Left lung (tissue), 10 donors: ENCODE measurements around the gene PICK1. TPM values are rescaled to one million over a fixed set of nuclear protein-coding genes. Genes with fewer than 3 reads are reported as not detected.
A peak's percentile ranks its signal among the peaks of the same experiment; 100 is the strongest.

Source experiments
- ATAC-seq: fragments of 200-7000 bp; cut with Tn5 transposase; one replicate; pipeline ENCODE4 v1.9.1; 2020; ENCODE audit warnings: moderate library complexity
- DNase-seq, 4 donors: peaks; one replicate each; pipeline ENCODE4 v3.0.0-alpha.2; 2013 to 2020
- H3K27ac ChIP-seq, 2 donors: fragments of 200-600 bp; sonication (generic) in 1 of 2; one replicate each; pipeline versions ENCODE4 v1.5.0 to v1.8.0; 2020 to 2021
- H3K27me3 ChIP-seq, 2 donors: fragments of 200-600 bp; sonication (generic) in 1 of 2; one replicate each; pipeline versions ENCODE4 v1.5.0 to v1.8.0; 2020 to 2021
- H3K36me3 ChIP-seq, 2 donors: fragments of 200-600 bp; sonication (generic) in 1 of 2; one replicate each; pipeline versions ENCODE4 v1.5.0 to v1.8.0; 2020 to 2021
- H3K4me1 ChIP-seq, 2 donors: fragments of 200-600 bp; one replicate each; pipeline ENCODE4 v1.8.0; 2021
- H3K4me3 ChIP-seq, 2 donors: fragments of 200-600 bp; sonication (generic) in 1 of 2; one replicate each; pipeline versions ENCODE4 v1.5.0 to v1.8.0; 2020 to 2021; ENCODE audit warnings: mild to moderate bottlenecking in 1 of 2
- H3K9me3 ChIP-seq, 2 donors: fragments of 200-600 bp; sonication (generic) in 1 of 2; one replicate each; pipeline versions ENCODE4 v1.5.0 to v1.8.0; 2020 to 2021
- CTCF ChIP-seq, 2 donors: fragments of 200-600 bp; sonication (generic) in 1 of 2; IDR thresholded peaks; one replicate each; pipeline versions ENCODE4 v1.5.0 to v1.8.0; 2021; ENCODE audit warnings: antibody characterized with exemption in 2 of 2
- intact Hi-C, 2 donors: fragments of 100-400 bp; cut with DNase I; formaldehyde crosslinking; loops; one replicate each; pipeline versions ENCODE4 v1.11.2 to v1.14.2; 2022
- polyA plus RNA-seq, 6 donors: library from polyadenylated mRNA; unstranded; fragments of 120-200 nt; gene quantifications; one replicate each; pipeline ENCODE4 v1.2.1, GENCODE V29; 2013; ENCODE audit not compliant: insufficient read length in 6 of 6
- total RNA-seq, 2 donors: library from RNA; stranded (reverse); fragmentation: NEBNext Ultra II Directional; extraction: Animal tissue kit (Norgen Biotek cat#: 25700); gene quantifications; one replicate each; pipeline ENCODE4 v1.2.1, GENCODE V29; 2021
- donor health status: DM: no; HTN: yes; CAD: no.
- donor health status: DM: no; HTN: no; CAD: no.

PICK1 gene
- total and polyA plus RNA-seq, 8 donors: 22.8 to 39.5 (median 28.3) TPM

GRCh38 chr22:38071421-38072321 is 14.5 kb downstream of the PICK1 start:
- no peak for ATAC-seq
- Histone ChIP-seq H3K27ac (no peak overlapping the region), H3K27me3 (no peaks in the 10 kb centered on the region), H3K4me3 (no peak overlapping the region), H3K9me3 (no peaks in the 10 kb centered on the region), H3K4me1 (no peaks in the 10 kb centered on the region), H3K36me3 (peaks cover 0 to 98% of the 10 kb centered on the region in 2 donors)
- intact Hi-C loops: no loop called here
- TF ChIP-seq CTCF (IDR thresholded peaks at IDR 0.05): no peak
- peak in 1 of 4 donors; percentile 44 for DNase-seq

GRCh38 chr22:38072322-38073149 is 15.3 kb downstream of the PICK1 start:
- Histone ChIP-seq H3K4me1 (no peaks in the 10 kb centered on the region), H3K9me3 (no peaks in the 10 kb centered on the region), H3K27ac (no peak overlapping the region), H3K4me3 (no peak overlapping the region), H3K27me3 (no peaks in the 10 kb centered on the region), H3K36me3 (peaks cover 0 to 89% of the 10 kb centered on the region in 2 donors)
- intact Hi-C loops: no loop called here
- DNase-seq (peak in 1 of 4 donors; percentile 66), ATAC-seq (no peak)
- TF ChIP-seq CTCF (IDR thresholded peaks at IDR 0.05): no peak

GRCh38 chr22:38073150-38074130 is 16.2 kb downstream of the PICK1 start:
- peaks cover 0 to 80% of the 10 kb centered on the region in 2 donors for H3K36me3 ChIP-seq
- DNase-seq: peak in 1 of 4 donors; percentile 65
- intact Hi-C loops: no loop called here

More at GRCh38 chr22:38073150-38074130, 16.2 kb downstream of the PICK1 start:
- Histone ChIP-seq H3K27me3 (no peaks in the 10 kb centered on the region), H3K27ac (no peak overlapping the region), H3K9me3 (no peaks in the 10 kb centered on the region), H3K4me3 (no peak overlapping the region), H3K4me1 (no peaks in the 10 kb centered on the region)
- no peak for TF ChIP-seq CTCF (IDR thresholded peaks at IDR 0.05)
- ATAC-seq: no peak
